ENCODE results near the gene ZFPM1. TPM values are rescaled to one million over a fixed set of nuclear protein-coding genes. Genes with fewer than 3 reads are reported as not detected.

The ZFPM1 gene
- total RNA-seq, 3 donors from 2014 or later = 0.32 to 2.9 (median 2.3) TPM

DNA sequence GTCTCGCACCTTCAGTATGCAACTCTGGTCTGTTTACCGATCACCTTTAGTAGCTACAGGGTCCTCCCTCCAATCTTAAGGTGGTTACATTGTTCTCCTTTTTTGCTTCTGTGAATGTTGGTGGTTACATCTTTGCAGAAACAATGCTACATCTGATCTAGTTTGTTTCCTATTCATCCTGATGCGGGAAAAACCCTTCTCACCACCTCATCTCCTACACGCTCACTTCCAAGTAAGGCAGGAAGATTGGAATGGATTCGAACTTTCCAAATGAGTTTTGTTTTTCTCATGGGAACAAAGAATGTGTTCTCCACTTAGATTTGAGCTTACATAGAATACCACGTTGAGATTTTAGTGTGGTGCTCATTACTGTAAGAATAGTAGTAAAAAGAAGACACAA, 131.6 kb downstream of the ZFPM1 start:
- intact Hi-C loops (cut with DNase I; ENCODE audit: low total_unique reads) = no loop called here
- DNase-seq (ENCODE audit: low spot score in 2 of 2) = no peak
- no peak overlapping the region for H3K27ac ChIP-seq
- H3K4me3 ChIP-seq = no peak overlapping the region
- TF ChIP-seq POLR2AphosphoS5 (IDR thresholded peaks at IDR 0.05) = no peak
- H3K4me1 ChIP-seq = no peaks in the 10 kb centered on the region
- H3K36me3 ChIP-seq = peaks cover 9% of the 10 kb centered on the region
- H3K27me3 ChIP-seq = no peaks in the 10 kb centered on the region
- H3K9me3 ChIP-seq = no peaks in the 10 kb centered on the region

DNA sequence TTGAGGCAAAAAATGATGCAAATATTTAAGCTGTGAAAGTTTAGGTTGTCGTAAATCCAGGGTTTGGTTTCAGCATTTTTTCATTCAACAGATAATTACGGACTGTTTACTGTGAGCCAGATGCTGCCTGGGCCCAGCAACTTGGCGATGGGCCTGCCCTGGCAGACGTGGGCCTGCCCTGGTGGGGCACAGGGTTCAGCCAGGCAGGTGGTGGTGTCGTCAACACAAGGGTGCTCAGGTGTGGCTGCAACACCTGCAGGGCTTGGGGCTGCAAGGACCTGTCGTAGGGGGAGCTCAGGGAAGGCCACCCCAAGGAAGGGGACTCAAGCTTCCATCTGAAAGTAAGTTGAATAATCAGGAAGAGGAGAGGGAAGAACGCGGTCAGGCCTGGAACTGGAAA, 132.2 kb downstream of the ZFPM1 start:
- Histone ChIP-seq H3K27ac (no peak overlapping the region), H3K4me1 (no peaks in the 10 kb centered on the region), H3K4me3 (no peak overlapping the region), H3K27me3 (no peaks in the 10 kb centered on the region), H3K9me3 (no peaks in the 10 kb centered on the region), H3K36me3 (peaks cover 9% of the 10 kb centered on the region)
- no peak for DNase-seq (ENCODE audit: low spot score in 2 of 2)
- intact Hi-C loops (cut with DNase I; ENCODE audit: low total_unique reads) = no loop called here
- TF ChIP-seq POLR2AphosphoS5 (IDR thresholded peaks at IDR 0.05) (no peak), CTCF (IDR thresholded peaks at IDR 0.05) (no peak), POLR2A (IDR thresholded peaks at IDR 0.05) (no peak)

GRCh38 chr16:88585927-88586581, 133.0 kb downstream of the ZFPM1 start:
- Histone ChIP-seq H3K4me1 (no peaks in the 10 kb centered on the region), H3K27me3 (no peaks in the 10 kb centered on the region), H3K36me3 (peaks cover 9% of the 10 kb centered on the region), H3K4me3 (no peak overlapping the region), H3K27ac (no peak overlapping the region), H3K9me3 (no peaks in the 10 kb centered on the region)
- intact Hi-C loops (cut with DNase I; ENCODE audit: low total_unique reads) = no loop called here
- TF ChIP-seq POLR2A (IDR thresholded peaks at IDR 0.05) (no peak), CTCF (IDR thresholded peaks at IDR 0.05) (no peak), POLR2AphosphoS5 (IDR thresholded peaks at IDR 0.05) (no peak)
- no peak for DNase-seq (ENCODE audit: low spot score in 2 of 2)

Other genes starting within 250 kb of the ZFPM1 start
- gene ZNF469, start 70.3 kb upstream of the ZFPM1 start, total RNA-seq = 1 to 10 TPM in 1 of 3 donors, under 1 TPM in 2; 0.80 to 1.5 (median 0.98) TPM
- gene ZC3H18, start 117.1 kb downstream of the ZFPM1 start, total RNA-seq = 10 to 100 TPM; 12.5 to 14.9 (median 13.3) TPM
- gene IL17C, start 185.3 kb downstream of the ZFPM1 start, total RNA-seq = not detected
- 100 to 1,000 TPM; 138 to 194 (median 180) TPM for gene CYBA, start 197.8 kb downstream of the ZFPM1 start, total RNA-seq
- 10 to 100 TPM; 17.4 to 21.3 (median 19.0) TPM for gene MVD, start 209.8 kb downstream of the ZFPM1 start, total RNA-seq
- under 1 TPM; 0.66 to 0.96 (median 0.73) TPM for gene SNAI3, start 233.2 kb downstream of the ZFPM1 start, total RNA-seq